K562 (cell line): Measurements from ENCODE around the gene LEMD1. TPM values are rescaled to one million over a fixed set of nuclear protein-coding genes. Genes with fewer than 3 reads are reported as not detected.

Experiments
- CHD2 ChIP-seq: IDR thresholded peaks from 2 replicates; pipeline ENCODE4 v1.6.1; 2011; ENCODE audit warnings: low read depth, low read length
- CLOCK ChIP-seq: fragments of 250-450 bp; sonication (Bioruptor Pico); IDR thresholded peaks from 2 replicates; pipeline ENCODE4 v1.4.0; 2020; ENCODE audit warnings: mild to moderate bottlenecking, moderate library complexity, borderline replicate concordance
- ILF3 ChIP-seq: fragments of 450-650 bp; IDR thresholded peaks from 2 replicates; pipeline ENCODE4 v1.6.1; 2018; ENCODE audit warnings: antibody characterized with exemption, mild to moderate bottlenecking, moderate library complexity, borderline replicate concordance
- MEF2A ChIP-seq: IDR thresholded peaks from 2 replicates; pipeline ENCODE4 v1.6.1; 2011; ENCODE audit warnings: low read depth, mild to moderate bottlenecking, low read length, moderate library complexity; ENCODE audit not compliant: control insufficient read depth
- MYBL2 ChIP-seq, 2 experiments: fragments of 450-650 bp in 1 of 2; sonication (generic) in 1 of 2; formaldehyde crosslinking in 1 of 2; IDR thresholded peaks; 2 replicates each; pipeline versions ENCODE4 v1.6.1 to v1.8.1; 2017 to 2022; ENCODE audit warnings: borderline replicate concordance in 1 of 2, inconsistent platforms in 1 of 2, low read depth in 1 of 2, mild to moderate bottlenecking in 1 of 2, missing genetic modification reagents in 1 of 2, moderate library complexity in 1 of 2
- PCBP2 ChIP-seq: fragments of 200-400 bp; formaldehyde crosslinking; IDR thresholded peaks from 2 replicates; pipeline ENCODE4 v1.6.1; 2018; ENCODE audit warnings: low read length, low read depth, mild to moderate bottlenecking, moderate library complexity; ENCODE audit not compliant: poor library complexity, severe bottlenecking
- POLR2B ChIP-seq: fragments of 450-650 bp; IDR thresholded peaks from 2 replicates; pipeline ENCODE4 v1.6.1; 2018; ENCODE audit warnings: low read depth; ENCODE audit not compliant: partially characterized antibody
- PPARD ChIP-seq: fragments of 250-450 bp; sonication (Bioruptor Pico); IDR thresholded peaks from 2 replicates; pipeline ENCODE4 v1.8.0; 2022; ENCODE audit warnings: inconsistent platforms, mild to moderate bottlenecking, moderate library complexity
- RBM14 ChIP-seq: fragments of 200-400 bp; formaldehyde crosslinking; IDR thresholded peaks from 2 replicates; pipeline ENCODE4 v1.6.1; 2018; ENCODE audit warnings: low read depth, mild to moderate bottlenecking, low read length, moderate library complexity, borderline replicate concordance; ENCODE audit not compliant: insufficient read depth
- RFX1 ChIP-seq: fragments of 450-650 bp; IDR thresholded peaks from 2 replicates; pipeline ENCODE4 v1.6.1; 2016; ENCODE audit warnings: mild to moderate bottlenecking, moderate library complexity
- SP1 ChIP-seq: sonication (generic); formaldehyde crosslinking; IDR thresholded peaks from 2 replicates; pipeline ENCODE4 v1.8.1; 2022; ENCODE audit warnings: mild to moderate bottlenecking, missing genetic modification reagents
- TAF15 ChIP-seq: fragments of 200-400 bp; formaldehyde crosslinking; IDR thresholded peaks from 2 replicates; pipeline ENCODE4 v1.6.1; 2017; ENCODE audit warnings: mild to moderate bottlenecking, low read depth, low read length, moderate library complexity
- ZNF197 ChIP-seq: fragments of 200-800 bp; sonication (Bioruptor generic); IDR thresholded peaks from 2 replicates; pipeline ENCODE4 v1.6.1; 2016; ENCODE audit warnings: low read depth, missing genetic modification characterization, missing compliant biosample characterization
- ZNF696 ChIP-seq: fragments of 250-450 bp; sonication (Bioruptor Pico); conservative IDR thresholded peaks from 2 replicates; pipeline ENCODE4 v1.4.0; 2020; ENCODE audit warnings: mild to moderate bottlenecking, moderate library complexity
- ZNF830 ChIP-seq: fragments of 250-450 bp; sonication (Bioruptor Pico); IDR thresholded peaks from 2 replicates; pipeline ENCODE4 v1.5.0; 2021; ENCODE audit warnings: mild to moderate bottlenecking
- polyA plus RNA-seq, 8 experiments: library from polyadenylated mRNA; depleted of rRNA in 4 of 8; stranded (reverse) in 5 of 8; unstranded in 3 of 8; fragments of >200 nt; fragmentation: Nextera tagmentation in 2 of 8; fragmentation: Illumina TruSeq in 1 of 8; extraction: Ambion mirVana in 2 of 8; extraction: Trizol in 1 of 8; gene quantifications; 2 replicates each; pipeline versions ENCODE4 v1.2.1 to v1.2.3, GENCODE V29; 2011 to 2014; ENCODE audit warnings: inconsistent platforms in 1 of 8, missing spikeins in 1 of 8
- total RNA-seq, 7 experiments: library from RNA; depleted of rRNA in 6 of 7; stranded (reverse); fragments of >200 nt in 6 of 7; fragmentation: Illumina TruSeq in 2 of 7; extraction: Trizol in 2 of 7; gene quantifications; 2 replicates each; pipeline versions ENCODE4 v1.2.1 to v1.2.3, GENCODE V29; 2011 to 2021; ENCODE audit warnings: low replicate concordance in 1 of 7

LEMD1 gene
- total and polyA plus RNA-seq, 9 of the 15 experiments (the other 6 are each of a cell fraction or from before 2014, with no cell fraction given), result 0.11 to 2.4 (median 0.57) TPM; not detected in 1

GRCh38 chr1:205344066-205344928 is 77.6 kb downstream of the LEMD1 start (continued):
- no peak for TF ChIP-seq CLOCK (CRISPR knock-in tag)
- no peak for TF ChIP-seq ZNF830 (CRISPR knock-in tag)
- TF ChIP-seq RFX1, result no peak
- TF ChIP-seq PCBP2, result no peak
- no peak for TF ChIP-seq ILF3
- TF ChIP-seq ZNF197 (CRISPR knock-in tag), result no peak
- TF ChIP-seq PPARD (CRISPR knock-in tag), result no peak
- no peak for TF ChIP-seq MYBL2 (IDR thresholded peaks at IDR 0.05; ENCODE audit: low read depth)
- TF ChIP-seq MYBL2 (CRISPR knock-in tag; IDR thresholded peaks at IDR 0.05; ENCODE audit: borderline replicate concordance), result no peak
- TF ChIP-seq RBM14, result no peak
- no peak for TF ChIP-seq ZNF696 (CRISPR knock-in tag)
- no peak for TF ChIP-seq CHD2
- no peak for TF ChIP-seq TAF15
- TF ChIP-seq SP1 (CRISPR knock-in tag), result peak; percentile 70; the same call in 1 of the 2 replicates
- TF ChIP-seq MEF2A, result no peak
- no peak for TF ChIP-seq POLR2B
